NCI-H2029 treated with DMSO at 0.1 percent for 48 hours (cell line): ENCODE measurements around the gene SLMAP.

Experiments
- DNase-seq: peaks from one replicate; lab custom pipeline; 2025; lab: John Stamatoyannopoulos, UW

Gene SLMAP

GRCh38 chr3:57942388-57942787 is 186.3 kb downstream of the SLMAP start:
- no peak for DNase-seq

- peak; percentile 49 for DNase-seq
Observed at GRCh38 chr3:57942872-57943283, 186.8 kb downstream of the SLMAP start.

DNA sequence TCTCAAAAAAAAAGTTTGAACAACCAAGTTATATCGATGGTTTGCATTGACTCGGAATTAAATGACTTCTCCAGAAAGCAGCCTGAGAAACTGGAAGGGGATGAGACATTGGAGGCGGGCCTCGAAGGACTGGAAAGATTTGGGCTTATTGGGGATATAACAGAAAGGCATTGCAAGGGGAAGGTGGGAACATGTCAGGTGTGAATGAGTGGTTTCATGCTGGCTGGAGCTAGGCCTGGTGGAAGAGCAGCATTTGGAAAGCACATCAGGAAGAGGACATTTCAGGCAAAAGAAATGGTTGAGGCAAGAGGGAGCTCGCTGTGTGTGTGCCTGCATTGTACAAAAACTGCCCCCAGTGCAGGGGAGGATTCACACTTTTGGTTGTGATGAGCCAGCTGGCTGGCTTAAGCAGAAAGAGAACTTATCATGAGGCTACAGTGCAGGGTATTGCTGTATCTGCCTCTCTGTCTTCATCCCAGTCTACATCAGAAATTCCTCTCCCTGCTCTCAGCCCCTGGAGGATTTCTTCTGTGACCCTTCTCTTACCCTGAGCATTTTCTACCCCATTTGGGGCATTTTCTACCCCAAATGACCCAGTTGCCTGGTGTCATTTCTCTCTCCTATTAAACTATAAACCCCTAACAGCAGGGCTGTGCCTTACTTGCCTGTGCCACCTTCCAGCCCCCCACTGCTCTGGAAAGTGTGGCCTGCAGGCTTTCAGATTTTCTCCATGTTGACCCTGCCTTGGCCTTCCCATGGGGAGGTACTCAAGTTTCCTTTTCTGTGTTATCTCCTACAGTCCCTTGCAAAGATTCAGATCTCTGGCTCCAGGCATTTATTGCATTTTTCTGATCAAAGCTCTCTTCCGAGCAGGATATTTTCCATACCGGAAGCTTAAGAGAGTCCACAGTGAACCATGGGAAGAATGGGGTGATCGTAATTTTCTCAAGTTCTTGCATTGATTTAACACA is 187.7 kb downstream of the SLMAP start:
- no peak for DNase-seq

GRCh38 chr3:57946970-57947381 is 190.9 kb downstream of the SLMAP start:
- DNase-seq: no peak

GRCh38 chr3:57948080-57948671 is 192.1 kb downstream of the SLMAP start:
- DNase-seq: no peak

GRCh38 chr3:57948781-57949242 is 192.7 kb downstream of the SLMAP start:
- no peak for DNase-seq

GRCh38 chr3:57949344-57949743 is 193.2 kb downstream of the SLMAP start:
- no peak for DNase-seq

DNA sequence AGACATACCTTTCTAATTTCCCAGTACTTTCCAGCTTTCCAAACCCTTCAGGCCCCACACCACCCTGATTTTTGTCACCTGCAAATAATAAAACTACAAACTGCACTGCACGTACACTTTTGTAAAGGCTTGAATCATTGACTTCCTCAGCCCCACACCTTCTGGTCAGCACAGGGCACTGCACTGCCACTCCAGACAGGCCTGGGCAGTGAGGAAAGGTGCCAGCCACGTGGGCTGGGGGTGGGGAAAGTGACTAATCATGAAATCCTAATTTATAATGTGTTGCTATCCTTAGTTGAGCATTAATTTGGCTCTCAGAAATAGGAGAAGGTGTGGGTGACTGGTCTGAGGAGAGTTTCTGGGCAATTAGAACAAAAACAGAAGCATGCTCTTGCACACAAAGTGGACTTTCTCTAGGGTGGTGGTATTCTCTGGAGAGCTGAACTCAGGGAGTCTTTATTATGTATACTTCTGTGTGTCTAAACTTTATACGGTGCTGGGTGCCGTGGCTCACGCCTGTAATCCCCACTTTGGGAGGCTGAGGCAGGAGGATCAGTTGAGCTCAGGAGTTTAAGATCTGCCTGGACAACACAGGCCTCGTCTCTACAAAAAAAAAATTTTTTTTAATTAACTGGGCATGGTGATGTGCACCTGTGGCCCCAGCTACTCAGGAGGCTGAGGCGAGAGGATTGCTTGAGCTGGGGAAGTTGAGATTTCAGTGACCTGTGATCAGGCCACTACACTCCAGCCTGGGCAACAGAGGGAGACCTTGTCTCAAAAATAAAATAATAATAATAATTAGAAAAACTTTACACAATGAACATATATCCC is 193.9 kb downstream of the SLMAP start:
- no peak for DNase-seq

GRCh38 chr3:57951066-57951882 is 195.2 kb downstream of the SLMAP start:
- DNase-seq: no peak

- DNase-seq: no peak
Observed at GRCh38 chr3:57952208-57952631, 196.1 kb downstream of the SLMAP start.

DNA sequence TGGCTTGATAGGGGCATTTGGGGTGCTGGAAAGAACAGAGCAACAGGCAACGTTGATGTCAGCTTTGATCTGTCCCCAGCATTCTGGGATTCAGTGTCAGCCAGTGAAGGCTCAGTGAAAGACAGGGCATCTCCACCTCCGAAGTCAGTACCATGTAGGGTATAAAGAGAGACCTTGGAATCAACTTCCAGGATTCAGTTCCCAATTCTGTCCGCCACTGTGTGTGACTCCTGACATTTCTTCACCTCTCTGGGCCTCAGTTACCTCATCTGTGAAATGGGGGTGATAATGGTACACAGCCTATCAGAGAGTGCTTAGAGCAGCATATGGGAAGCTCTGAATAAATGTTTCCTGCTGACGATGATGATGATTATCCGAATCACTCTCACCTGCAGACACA is 196.5 kb downstream of the SLMAP start:
- no peak for DNase-seq

GRCh38 chr3:57953576-57953975 is 197.5 kb downstream of the SLMAP start:
- no peak for DNase-seq

GRCh38 chr3:57956119-57956832 is 200.2 kb downstream of the SLMAP start:
- DNase-seq: no peak

GRCh38 chr3:57956833-57957174 is 200.7 kb downstream of the SLMAP start:
- no peak for DNase-seq

DNA sequence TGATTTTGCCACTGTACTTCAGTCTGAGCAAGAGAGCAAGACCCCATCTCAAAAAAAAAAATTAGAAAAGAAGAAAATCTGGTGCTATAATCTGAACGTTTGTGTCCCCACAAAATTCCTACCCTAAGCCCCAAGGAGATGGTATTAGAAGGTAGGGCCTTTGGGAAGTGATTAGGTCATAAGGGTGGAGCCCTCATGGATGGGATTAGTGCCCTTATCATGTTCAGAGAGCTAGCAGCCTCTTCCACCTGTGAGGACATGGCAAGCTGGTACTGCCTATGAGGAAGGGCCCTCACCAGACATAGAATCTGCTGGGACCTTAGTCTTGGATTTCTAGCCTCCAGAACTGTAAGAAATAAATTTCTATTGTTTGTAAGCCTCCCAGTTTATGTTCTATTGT is 201.7 kb downstream of the SLMAP start:
- no peak for DNase-seq

GRCh38 chr3:57958642-57959422 is 202.7 kb downstream of the SLMAP start:
- no peak for DNase-seq

GRCh38 chr3:57959423-57960173 is 203.5 kb downstream of the SLMAP start:
- no peak for DNase-seq

DNA sequence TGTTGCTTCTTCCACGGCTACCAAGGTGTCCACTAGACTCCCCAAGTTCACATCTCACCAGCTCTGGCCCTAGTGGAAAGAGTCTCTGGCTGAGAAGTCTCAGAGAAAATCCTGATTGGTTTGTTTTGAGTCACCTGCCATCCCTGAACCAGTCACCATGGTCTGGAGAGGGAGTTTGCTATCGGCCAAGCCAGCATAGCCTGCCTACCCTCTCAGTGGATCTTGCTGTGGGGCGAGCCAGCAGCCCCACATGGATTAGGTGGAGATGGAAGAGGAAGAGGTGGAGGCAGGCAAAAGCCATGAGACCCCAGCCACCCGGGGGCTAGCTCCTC is 204.0 kb downstream of the SLMAP start:
- DNase-seq: no peak

DNA sequence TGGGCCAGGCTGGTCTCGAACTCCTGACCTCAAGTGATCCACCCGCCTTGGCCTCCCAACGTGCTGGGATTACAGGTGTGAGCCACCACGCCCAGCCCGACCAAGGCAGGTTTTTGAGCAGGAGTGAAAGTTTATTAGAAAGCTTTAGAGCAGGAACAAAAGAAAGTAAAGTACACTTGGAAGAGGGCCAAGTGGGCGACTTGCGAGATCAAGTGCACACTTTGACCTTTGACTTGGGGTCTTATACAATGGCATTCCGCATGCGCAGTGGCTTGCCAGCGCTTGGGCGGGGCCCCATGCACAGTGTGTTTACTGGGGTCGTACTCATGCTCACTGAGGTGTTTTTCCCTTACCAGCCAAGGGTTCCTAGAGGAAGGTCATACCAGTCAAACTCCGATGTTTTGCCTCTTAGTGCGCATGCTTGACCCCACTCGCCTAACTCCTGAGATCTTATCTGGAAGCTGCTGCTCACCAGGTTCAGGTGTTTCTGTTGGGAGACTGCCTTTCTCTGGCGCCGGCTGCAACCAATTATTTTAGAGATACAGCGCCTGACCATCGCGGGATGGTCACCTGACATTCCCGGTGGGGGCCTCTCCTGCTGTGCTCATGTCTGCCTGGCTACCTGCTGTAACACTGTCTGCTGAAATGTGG is 205.2 kb downstream of the SLMAP start:
- no peak for DNase-seq
